Measurements from ENCODE around the gene ZC3H12D.
"Not testable (repeated sequence)": the region's sequence is repeated elsewhere in the genome, so short reads cannot be mapped to it uniquely, and the experiment has no call there.

ZC3H12D gene

GRCh38 chr6:149483849-149484655, 762 bp downstream of the ZC3H12D start:
- DNase-seq (ENCODE audit: low spot score): no peak

GRCh38 chr6:149483334-149483725, 1.5 kb downstream of the ZC3H12D start:
- no peak for DNase-seq (ENCODE audit: low spot score)

GRCh38 chr6:149482545-149483333, 2.1 kb downstream of the ZC3H12D start:
- DNase-seq (ENCODE audit: low spot score): no peak

- no peak for DNase-seq (ENCODE audit: low spot score)
Observed at GRCh38 chr6:149480502-149481280, 4.1 kb downstream of the ZC3H12D start.

DNA sequence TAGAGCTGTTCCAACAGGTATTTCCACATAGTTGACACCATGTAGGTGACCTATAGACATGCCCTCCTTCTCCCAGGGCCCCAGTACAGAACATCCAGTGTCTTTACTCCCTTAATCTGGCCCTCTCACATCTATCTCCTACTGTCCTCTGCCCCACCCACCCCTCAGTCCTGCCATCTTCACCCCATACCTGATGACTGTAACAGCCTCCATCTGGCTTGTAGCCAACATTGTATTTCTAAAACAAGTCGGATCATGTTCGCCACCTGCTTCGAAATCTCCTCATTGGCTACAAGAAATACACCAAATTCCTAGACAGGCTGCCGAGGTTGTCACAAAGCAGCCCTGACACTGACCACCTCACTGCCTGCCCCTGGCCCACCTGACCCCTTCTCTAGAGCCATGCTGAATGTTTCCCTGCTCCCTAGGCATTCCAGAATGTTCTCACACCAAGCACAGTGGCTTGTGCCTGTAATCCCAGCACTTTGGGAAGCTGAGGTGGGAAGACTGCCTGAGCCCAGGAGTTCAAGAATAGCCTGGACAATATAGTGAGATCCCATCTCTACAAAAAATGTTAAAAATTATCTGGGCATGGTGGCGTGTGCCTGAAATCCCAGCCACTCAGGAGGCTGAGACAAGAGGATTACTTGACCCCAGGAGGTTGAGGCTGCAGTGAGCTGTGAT, 6.0 kb downstream of the ZC3H12D start:
- DNase-seq (ENCODE audit: low spot score): no peak

DNA sequence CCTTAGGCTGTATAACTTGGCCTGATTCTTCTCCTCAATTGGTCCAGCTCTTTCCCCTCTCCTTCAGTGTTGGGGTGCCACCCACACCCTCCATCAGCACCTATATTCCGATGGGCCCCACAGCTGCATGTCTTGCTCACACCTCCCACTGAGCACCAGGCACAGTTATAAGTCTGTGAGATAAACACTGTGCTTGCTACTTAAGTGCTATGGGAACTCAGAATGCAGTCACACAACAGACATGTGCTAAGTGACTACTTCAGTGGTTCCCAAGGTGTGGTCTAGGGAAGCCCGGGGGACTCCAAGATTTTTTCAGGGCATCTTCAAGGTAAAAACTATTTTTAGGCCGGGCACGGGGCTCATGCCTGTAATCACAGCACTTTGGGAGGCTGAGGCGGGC, 7.3 kb downstream of the ZC3H12D start:
- DNase-seq (ENCODE audit: low spot score): no peak

DNA sequence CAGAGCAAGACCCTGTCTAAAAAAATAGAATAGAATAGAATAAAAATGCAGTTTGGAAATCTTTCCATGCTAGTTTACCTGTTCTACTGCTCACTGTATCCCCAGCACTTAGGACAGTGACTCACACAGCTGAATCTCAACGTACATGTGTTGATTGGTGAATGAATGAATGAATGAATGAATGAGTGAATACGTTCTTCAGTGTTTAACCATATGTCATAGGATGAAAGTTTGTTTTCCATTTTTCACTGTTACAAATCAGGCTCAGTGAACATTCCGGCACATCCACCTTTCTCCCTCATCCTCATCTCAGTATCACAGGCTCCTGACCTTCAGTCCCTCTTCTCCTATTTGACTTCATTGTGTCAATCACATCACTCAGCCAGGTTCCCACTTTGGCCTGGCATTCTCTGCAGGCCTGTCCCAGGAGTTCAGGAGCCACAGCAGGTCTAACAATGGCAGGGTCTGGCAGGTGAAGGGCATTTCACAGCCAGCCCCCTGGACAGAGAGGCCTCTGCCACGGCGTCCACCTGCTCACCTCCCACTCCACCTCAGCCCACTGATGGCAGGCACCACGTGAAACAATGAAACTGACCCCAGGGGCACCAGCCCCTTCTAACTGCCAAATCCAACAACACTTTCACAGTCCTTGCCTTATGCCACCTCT, 7.9 kb downstream of the ZC3H12D start:
- DNase-seq (ENCODE audit: low spot score): no peak

DNA sequence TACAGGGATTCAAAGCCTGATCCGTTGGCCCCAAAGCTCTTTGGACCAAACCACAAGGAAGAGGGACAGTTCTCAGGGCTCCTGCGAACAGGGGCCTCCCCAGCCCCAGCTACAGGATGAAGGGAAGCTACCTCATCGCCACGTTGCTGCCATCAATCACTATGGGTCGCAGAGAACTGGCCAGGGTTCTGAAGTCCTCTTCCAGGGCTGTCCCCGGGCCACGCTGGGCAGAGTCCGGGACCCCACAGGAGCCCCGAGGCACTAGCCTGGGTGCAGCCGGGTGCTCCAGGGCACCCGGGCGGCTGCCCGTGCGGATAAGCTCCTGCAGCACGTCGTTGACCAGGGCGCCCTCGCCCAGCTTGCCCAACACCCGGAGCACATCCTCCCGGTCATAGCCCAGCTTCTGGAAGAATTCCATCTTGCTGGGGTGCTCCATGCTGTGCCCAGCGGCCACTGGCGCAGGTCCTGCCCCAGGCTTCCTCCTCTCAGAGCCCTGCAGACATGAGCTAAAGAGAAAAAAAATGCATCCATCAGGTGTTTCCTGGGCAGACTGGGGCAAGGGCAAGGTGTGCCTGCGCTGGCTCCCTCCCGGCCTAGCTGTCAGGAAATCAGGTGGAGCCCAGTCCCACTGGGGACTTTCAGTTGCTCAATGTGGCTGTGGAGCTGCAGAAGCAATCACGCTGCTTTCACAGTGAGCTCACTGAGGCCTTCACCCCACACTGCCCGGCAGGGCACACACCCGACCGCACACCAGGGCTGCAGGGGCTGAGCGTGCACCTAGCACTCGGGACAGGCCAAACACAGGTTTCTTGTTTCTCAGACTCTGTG, 10.5 kb downstream of the ZC3H12D start:
- no peak for DNase-seq (ENCODE audit: low spot score)

DNA sequence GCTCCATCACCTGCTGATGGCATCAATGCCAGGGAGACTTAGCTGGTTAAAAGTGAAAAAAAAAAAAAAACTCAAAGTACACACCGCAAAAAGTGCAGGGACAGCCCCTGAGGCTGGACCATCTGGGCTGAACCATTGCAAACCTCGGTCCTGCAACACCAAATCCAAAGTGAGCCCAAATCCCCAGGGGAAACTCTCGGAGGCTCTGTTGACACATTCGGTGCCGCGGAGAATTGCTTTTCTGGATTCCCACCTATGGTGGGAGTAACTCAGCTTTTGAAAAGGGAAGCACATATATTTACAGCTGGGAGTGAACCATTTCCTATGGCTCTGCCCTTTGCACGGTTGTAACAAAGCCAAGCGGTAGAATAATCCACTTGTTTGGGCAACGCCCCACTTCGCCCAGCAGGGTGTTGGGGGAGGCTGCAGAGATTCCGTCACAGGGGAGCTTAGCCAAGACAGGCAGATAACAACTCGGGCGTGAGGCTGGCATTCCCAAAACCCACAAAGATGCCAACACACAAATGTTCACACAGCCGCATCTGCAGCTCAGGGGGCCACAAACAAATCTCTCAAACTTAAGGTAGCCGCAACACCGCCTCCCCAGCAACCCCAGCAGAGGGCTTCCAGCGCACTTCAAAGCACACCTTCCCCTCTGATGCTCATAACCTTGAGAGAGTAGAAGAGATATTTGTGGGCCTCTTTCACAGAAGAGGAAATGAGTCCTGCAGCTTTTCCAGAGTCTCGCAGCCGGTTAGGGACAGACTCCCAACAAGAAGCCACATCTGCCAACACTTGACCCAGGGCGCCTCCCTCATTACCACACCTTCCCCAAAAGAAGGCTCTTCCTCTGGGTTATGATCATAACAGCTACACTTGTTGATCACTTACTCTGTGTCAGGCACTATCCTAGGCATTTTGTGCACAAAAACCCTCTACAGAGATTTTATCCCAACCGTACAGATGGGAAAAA, 11.4 kb downstream of the ZC3H12D start:
- DNase-seq (ENCODE audit: low spot score): no peak

DNA sequence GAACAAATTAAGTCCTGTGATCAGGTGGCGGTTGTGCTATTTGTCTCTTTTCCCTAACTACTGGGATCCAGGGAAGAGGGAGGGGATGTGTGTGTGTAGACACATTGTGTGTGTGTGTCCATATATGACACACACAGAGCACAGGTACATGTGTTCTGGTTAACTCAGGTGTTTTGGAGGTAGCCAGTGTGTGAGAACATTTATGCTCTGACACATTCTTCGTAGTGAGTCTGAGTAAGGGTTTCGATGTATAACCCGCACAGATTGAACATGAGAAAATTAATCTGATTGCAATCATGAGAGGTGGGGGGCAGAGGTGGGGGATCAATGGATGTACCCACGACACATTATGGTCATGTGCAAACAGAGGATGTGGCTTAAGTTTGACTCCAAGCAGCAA, 12.6 kb downstream of the ZC3H12D start:
- no peak for DNase-seq (ENCODE audit: low spot score)

GRCh38 chr6:149471801-149472200, 13.0 kb downstream of the ZC3H12D start:
- no peak for DNase-seq (ENCODE audit: low spot score)

GRCh38 chr6:149470948-149471347, 13.9 kb downstream of the ZC3H12D start:
- DNase-seq (ENCODE audit: low spot score): no peak

GRCh38 chr6:149468179-149468578, 16.6 kb downstream of the ZC3H12D start:
- no peak for DNase-seq (ENCODE audit: low spot score)

DNA sequence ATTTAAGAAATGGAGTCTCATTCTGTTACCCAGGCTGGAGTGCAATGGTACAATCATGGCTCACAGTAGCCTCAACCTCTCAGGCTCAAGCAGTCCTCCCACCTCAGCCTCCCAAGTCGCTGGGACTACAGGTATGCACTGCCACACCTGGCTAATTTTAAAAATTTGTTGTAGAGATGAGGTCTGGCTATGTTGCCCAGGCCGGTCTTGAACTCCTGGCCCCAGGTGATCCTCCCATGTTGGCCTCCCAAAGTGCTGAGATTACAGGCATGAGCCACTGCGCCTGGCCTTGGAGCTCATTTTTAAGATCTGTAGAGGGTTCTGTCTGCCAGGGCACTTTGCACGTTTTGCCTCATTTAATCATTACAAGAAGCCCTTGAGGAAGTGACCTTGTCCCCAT, 17.5 kb downstream of the ZC3H12D start:
- no peak for DNase-seq (ENCODE audit: low spot score)

GRCh38 chr6:149464411-149464810, 20.4 kb downstream of the ZC3H12D start:
- DNase-seq (ENCODE audit: low spot score): no peak

DNA sequence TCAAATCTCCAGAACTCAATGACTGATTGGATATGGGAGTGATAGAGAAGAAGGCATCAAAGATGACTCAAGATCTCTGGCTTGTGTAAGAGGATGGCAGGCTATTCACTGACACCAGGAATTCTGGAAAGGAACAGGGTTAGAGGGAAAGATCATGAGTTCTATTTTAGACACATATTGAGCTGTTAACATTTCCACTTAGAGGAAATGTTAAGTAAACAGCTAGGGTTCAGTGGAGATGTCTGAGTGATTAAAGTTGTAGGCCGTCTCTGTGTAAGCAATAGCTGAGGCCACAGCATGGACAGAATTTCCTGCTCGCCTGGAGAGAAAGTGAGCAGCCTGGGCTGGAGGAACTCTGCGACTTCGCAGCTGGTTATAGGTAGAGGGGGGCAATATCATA, 21.0 kb downstream of the ZC3H12D start:
- no peak for DNase-seq (ENCODE audit: low spot score)

DNA sequence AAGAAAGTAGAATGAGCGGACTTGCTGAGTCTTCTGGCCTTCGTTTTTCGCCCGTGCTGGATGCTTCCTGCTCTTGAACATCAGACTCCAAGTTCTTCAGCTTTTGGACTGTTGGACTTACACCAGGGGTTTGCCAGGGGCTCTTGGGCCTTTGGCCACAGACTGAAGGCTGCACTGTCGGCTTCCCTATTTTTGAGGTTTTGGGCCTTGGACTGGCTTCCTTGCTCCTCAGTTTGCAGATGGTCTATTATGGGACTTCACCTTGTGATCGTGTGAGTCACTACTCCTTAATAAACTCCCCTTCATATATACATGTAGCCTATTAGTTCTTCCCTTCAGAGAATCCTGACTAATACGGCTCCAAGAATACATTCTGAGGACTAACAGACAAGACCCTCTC, 22.1 kb downstream of the ZC3H12D start:
- DNase-seq (ENCODE audit: low spot score): not testable (repeated sequence)

DNA sequence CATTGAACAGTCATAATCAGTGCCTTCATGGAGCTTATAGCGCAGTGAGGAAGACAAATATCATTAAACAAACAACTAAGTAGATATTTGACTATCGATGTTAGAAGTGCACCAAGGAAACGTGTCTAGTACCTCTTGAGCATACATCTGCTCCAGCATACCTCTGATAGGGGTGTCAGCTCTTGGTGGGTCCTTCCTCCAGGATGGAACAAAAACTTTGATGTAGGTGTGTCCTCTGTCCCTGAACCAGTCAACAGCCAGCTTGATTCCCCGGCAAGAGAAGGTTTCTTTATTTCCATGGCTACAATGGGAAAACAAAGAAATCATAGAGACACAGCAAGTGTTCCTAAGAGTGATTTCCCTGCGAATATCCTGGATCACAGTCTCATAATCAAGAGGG, 23.1 kb downstream of the ZC3H12D start:
- DNase-seq (ENCODE audit: low spot score): no peak

DNA sequence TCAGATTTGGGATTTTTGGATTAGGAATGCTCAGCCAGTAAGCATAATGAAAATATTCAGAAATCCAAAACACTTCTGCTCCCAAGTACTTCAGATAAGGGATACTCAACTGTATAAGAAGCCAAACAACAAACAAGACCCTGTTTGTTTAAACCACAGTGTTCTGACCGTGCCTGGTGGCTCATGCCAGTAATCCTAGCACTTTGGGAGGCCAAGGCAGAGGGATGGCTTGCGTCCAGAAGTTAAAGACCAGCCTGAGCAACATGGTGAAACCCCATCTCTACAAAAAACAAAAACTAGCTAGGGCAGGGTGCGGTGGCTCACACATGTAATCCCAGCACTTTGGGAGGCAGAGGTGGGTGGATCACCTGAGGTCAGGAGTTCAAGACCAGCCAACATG, 24.6 kb downstream of the ZC3H12D start:
- DNase-seq (ENCODE audit: low spot score): not testable (repeated sequence)
